ENCODE measurements around the gene TBCK. TPM values are rescaled to one million over a fixed set of nuclear protein-coding genes. Genes with fewer than 3 reads are reported as not detected.

Gene TBCK
- total and polyA plus RNA-seq, 9 of the 15 experiments (the other 6 are each of a cell fraction or from before 2014, with no cell fraction given): 5.3 to 26.6 (median 16.2) TPM

GRCh38 chr4:106315968-106316772, at the start of gene TBCK, which contains the start of gene AIMP1 (continued):
- TF ChIP-seq SAFB (IDR thresholded peaks at IDR 0.05; ENCODE audit: borderline replicate concordance, low read depth, low read length) (no peak), U2AF1 (optimal IDR thresholded peaks at IDR 0.05; ENCODE audit: low read depth, low read length) (no peak), TAF1 (IDR thresholded peaks at IDR 0.05; ENCODE audit: control insufficient read depth, extremely low read depth, insufficient read depth, low read length, severe bottlenecking) (peak; percentile 67), COPS2 (conservative IDR thresholded peaks at IDR 0.05) (no peak), PRMT5 (CRISPR knock-in tag; IDR thresholded peaks at IDR 0.05) (no peak), MYC (IDR thresholded peaks at IDR 0.05; ENCODE audit: low read depth, low read length) (peak; percentile 89), MYC (CRISPR knock-in tag; IDR thresholded peaks at IDR 0.05; ENCODE audit: borderline replicate concordance, low read depth) (peak; percentile 73; the same call in 1 of the 2 replicates), GTF2A2 (tag; IDR thresholded peaks at IDR 0.05) (no peak), BCOR (IDR thresholded peaks at IDR 0.05) (no peak), TRIM28 (IDR thresholded peaks at IDR 0.05) (no peak), DMBX1 (CRISPR knock-in tag; IDR thresholded peaks at IDR 0.05; ENCODE audit: borderline replicate concordance) (no peak), ZHX1 (conservative IDR thresholded peaks at IDR 0.05; ENCODE audit: low read length) (0 out of 2 replicates have a peak, but pooled peaks have one; percentile 43), ATF1 (CRISPR knock-in tag; IDR thresholded peaks at IDR 0.05) (peak; percentile 69), ATF1 (tag; IDR thresholded peaks at IDR 0.05) (peak; percentile 99), ZNF384 (IDR thresholded peaks at IDR 0.05; ENCODE audit: low read depth, low read length) (no peak), ZNF280B (CRISPR knock-in tag; IDR thresholded peaks at IDR 0.05) (no peak)
- TF ChIP-seq, protein P1, sequence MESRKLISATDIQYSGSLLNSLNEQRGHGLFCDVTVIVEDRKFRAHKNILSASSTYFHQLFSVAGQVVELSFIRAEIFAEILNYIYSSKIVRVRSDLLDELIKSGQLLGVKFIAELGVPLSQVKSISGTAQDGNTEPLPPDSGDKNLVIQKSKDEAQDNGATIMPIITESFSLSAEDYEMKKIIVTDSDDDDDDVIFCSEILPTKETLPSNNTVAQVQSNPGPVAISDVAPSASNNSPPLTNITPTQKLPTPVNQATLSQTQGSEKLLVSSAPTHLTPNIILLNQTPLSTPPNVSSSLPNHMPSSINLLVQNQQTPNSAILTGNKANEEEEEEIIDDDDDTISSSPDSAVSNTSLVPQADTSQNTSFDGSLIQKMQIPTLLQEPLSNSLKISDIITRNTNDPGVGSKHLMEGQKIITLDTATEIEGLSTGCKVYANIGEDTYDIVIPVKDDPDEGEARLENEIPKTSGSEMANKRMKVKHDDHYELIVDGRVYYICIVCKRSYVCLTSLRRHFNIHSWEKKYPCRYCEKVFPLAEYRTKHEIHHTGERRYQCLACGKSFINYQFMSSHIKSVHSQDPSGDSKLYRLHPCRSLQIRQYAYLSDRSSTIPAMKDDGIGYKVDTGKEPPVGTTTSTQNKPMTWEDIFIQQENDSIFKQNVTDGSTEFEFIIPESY (CRISPR knock-in tag; IDR thresholded peaks at IDR 0.05): no peak
- TF ChIP-seq, protein P2, sequence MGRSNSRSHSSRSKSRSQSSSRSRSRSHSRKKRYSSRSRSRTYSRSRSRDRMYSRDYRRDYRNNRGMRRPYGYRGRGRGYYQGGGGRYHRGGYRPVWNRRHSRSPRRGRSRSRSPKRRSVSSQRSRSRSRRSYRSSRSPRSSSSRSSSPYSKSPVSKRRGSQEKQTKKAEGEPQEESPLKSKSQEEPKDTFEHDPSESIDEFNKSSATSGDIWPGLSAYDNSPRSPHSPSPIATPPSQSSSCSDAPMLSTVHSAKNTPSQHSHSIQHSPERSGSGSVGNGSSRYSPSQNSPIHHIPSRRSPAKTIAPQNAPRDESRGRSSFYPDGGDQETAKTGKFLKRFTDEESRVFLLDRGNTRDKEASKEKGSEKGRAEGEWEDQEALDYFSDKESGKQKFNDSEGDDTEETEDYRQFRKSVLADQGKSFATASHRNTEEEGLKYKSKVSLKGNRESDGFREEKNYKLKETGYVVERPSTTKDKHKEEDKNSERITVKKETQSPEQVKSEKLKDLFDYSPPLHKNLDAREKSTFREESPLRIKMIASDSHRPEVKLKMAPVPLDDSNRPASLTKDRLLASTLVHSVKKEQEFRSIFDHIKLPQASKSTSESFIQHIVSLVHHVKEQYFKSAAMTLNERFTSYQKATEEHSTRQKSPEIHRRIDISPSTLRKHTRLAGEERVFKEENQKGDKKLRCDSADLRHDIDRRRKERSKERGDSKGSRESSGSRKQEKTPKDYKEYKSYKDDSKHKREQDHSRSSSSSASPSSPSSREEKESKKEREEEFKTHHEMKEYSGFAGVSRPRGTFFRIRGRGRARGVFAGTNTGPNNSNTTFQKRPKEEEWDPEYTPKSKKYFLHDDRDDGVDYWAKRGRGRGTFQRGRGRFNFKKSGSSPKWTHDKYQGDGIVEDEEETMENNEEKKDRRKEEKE (IDR thresholded peaks at IDR 0.05; ENCODE audit: borderline replicate concordance in 1 of 2, control insufficient read depth in 1 of 2, low read depth in 2 of 2, low read length in 1 of 2): no peak

All from K562 (cell line).